Fibroblast of the conjunctiva (primary cell): ENCODE measurements around the gene SCNN1A.

ENCODE experiments used
- DNase-seq: peaks from one replicate; pipeline ENCODE4 v3.0.0-alpha.2; 2010; ENCODE audit warnings: low read depth

SCNN1A gene

GRCh38 chr12:6334359-6334758 lies 41.0 kb downstream of the SCNN1A start:
- no peak for DNase-seq

- no peak for DNase-seq
Observed at GRCh38 chr12:6333566-6333965, 41.8 kb downstream of the SCNN1A start.

GRCh38 chr12:6333029-6333428 lies 42.3 kb downstream of the SCNN1A start:
- no peak for DNase-seq

- peak; percentile 77 for DNase-seq
Observed at GRCh38 chr12:6332459-6332858, 42.9 kb downstream of the SCNN1A start.

GRCh38 chr12:6330999-6331714 lies 44.2 kb downstream of the SCNN1A start:
- no peak for DNase-seq

- no peak for DNase-seq
Observed at GRCh38 chr12:6330192-6330591, 45.2 kb downstream of the SCNN1A start.

GRCh38 chr12:6329703-6330064 lies 45.7 kb downstream of the SCNN1A start:
- DNase-seq: no peak

GRCh38 chr12:6328945-6329702 lies 46.2 kb downstream of the SCNN1A start:
- DNase-seq: no peak

- DNase-seq: no peak
Observed at GRCh38 chr12:6328045-6328779, 47.2 kb downstream of the SCNN1A start.

- DNase-seq: no peak
Observed at GRCh38 chr12:6327229-6328041, 47.9 kb downstream of the SCNN1A start.

- peak; percentile 63 for DNase-seq
Observed at GRCh38 chr12:6326316-6327228, 48.8 kb downstream of the SCNN1A start.

- DNase-seq: no peak
Observed at GRCh38 chr12:6324936-6325750, 50.2 kb downstream of the SCNN1A start.

GRCh38 chr12:6323995-6324711 lies 51.2 kb downstream of the SCNN1A start:
- DNase-seq: no peak

- DNase-seq: peak; percentile 85
Observed at GRCh38 chr12:6323340-6323994, 51.9 kb downstream of the SCNN1A start.

- DNase-seq: no peak
Observed at GRCh38 chr12:6322969-6323339, 52.4 kb downstream of the SCNN1A start.

- DNase-seq: no peak
Observed at GRCh38 chr12:6322352-6322751, 53.0 kb downstream of the SCNN1A start.

GRCh38 chr12:6321905-6322304 lies 53.5 kb downstream of the SCNN1A start:
- no peak for DNase-seq

- no peak for DNase-seq
Observed at GRCh38 chr12:6319446-6319845, 55.9 kb downstream of the SCNN1A start.

GRCh38 chr12:6318440-6318879 lies 56.9 kb downstream of the SCNN1A start:
- no peak for DNase-seq
